KBM-7 (cell line): ENCODE measurements around the gene KRTAP1-5.
"Not testable (repeated sequence)": the region's sequence is repeated elsewhere in the genome, so short reads cannot be mapped to it uniquely, and the experiment has no call there.

Experiments
- DNase-seq: peaks from one replicate; pipeline ENCODE4 v3.0.0-alpha.2; 2015
- in situ Hi-C: fragments of 300-500 bp; cut with MboI; formaldehyde crosslinking; loops from 2 replicates; pipeline ENCODE4 v1.14.3; 2020; ENCODE audit warnings: low sequenced_read_pairs, low pct_unique_long_range_greater_than_20kb, mixed read lengths

Gene KRTAP1-5, protein sequence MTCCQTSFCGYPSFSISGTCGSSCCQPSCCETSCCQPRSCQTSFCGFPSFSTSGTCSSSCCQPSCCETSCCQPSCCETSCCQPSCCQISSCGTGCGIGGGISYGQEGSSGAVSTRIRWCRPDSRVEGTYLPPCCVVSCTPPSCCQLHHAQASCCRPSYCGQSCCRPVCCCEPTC

DNA sequence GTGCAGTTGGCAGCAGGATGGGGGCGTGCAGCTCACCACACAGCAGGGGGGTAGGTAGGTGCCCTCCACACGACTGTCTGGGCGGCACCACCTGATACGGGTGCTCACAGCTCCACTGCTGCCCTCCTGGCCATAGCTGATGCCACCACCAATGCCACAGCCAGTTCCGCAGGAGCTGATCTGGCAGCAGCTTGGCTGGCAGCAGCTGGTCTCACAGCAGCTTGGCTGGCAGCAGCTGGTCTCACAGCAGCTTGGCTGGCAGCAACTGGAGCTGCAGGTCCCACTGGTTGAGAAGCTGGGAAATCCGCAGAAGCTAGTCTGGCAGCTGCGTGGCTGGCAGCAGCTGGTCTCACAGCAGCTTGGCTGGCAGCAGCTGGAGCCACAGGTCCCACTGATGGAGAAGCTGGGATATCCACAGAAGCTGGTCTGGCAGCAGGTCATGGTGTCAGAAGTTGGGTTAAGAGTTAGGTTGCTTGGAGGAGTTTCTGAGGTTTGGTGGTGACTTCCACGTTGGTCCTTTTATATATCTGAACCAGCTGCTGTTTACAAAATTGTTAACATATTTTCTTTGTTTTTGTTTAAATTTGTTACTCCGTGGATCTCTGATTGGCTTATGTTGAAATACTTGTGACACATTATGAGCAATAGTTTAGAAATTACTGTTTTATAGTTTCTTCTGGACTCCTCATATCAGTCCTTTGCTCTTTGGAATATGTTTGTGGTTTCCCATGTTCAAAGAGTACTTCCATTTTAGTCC lies at the start of gene KRTAP1-5:
KRTAP1-5 (minus strand) TSS at position 494 of the 757 bp plus-strand sequence; CDS start at position 441, 53 bp downstream.
- DNase-seq: no peak
- in situ Hi-C loops: no loop called here

DNA sequence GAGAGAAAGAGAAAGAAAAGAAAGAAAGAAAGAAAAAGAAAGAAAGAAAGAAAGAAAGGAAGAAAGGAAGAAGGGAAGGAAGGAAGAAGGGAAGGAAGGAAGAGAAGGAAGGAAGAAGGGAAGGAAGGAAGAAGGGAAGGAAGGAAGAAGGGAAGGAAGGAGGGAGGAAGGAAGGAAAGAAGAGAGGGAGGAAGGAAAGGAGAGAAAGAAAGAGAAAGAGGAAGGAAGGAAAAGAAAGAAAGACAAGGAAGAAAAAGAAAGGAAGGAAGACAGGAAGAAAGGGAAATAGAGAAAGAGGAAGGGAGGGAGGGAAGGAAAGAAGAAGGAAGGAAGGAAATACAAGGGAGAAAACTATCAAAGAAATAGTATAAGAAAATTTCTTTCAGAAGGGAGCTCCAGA lies 49.8 kb upstream of the KRTAP1-5 start:
- in situ Hi-C loops: no loop called here
- no peak for DNase-seq

DNA sequence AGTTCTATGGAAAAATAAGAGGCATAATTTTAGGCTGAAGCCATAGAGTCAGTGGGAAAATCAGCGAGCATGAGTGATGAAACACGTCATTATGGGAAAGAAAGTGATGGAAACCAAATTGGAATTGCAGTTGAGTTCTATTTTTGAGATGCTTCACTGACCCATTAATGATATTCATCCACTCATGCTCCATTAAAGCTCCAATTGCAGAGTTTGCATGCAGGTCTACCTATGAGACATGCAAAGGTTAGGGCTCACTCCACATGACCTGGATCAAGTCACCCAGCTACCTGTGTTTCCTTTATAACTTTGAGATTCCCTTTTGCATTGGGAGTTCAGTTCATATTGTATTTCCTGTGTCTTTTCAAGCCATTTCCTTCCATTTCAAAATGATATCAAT lies 46.7 kb upstream of the KRTAP1-5 start:
- no peak for DNase-seq
- in situ Hi-C loops: no loop called here

DNA sequence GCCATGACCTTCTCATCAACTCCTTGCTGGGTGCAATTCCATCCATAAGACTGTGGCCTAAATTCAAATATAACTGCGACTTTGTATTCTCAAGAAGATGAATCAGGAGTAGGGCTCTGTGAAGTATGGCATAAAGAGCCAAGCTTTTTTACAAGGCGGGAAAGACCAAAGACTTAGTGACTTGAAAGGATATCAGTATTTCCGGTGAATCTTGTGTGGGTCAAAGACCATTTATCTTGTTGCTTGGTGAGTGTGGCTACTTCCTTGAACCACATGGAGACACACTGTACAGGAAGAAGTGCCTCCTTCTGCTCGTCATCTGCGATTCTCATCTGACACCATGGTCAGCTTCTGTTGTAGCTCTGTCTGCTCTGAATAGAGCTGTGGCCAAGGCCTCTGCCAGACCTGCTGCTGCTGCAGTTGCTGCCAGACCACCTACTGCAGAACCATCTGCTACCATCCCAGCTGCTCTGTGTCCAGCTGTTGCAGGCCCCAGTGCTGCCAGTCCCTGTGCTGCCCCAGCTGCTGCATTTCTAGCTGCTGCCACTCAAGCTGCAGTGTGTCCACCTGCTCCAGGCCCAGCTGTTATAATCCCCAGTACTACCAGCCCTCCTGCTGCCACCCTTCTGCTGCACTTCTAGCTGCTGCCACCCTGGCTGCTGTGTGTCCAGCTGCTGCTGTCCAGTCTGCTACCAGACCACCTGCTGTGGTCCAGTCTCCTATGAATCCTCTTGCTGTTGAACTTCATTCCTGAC lies 44.8 kb upstream of the KRTAP1-5 start:
- no peak for DNase-seq
- in situ Hi-C loops: no loop called here

DNA sequence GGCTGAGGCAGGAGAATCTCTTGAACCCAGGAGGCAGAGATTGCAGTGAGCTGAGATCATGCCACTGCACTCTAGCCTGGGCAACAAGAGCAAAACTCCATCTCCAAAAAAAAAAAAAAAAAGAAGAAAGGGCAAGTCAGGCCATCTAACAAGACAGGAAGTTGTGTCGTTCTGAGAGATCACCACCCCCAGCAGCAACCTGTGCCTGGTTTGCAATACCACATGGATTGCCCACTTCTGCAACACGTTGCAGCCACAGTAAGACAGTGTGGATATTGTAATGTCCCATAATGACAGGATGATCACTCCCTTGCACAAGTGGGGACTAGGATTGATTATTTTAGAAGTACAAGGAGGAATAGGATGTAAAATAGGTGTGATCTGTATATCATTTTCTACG lies 42.0 kb upstream of the KRTAP1-5 start:
- DNase-seq: peak; percentile 16
- in situ Hi-C loops: no loop called here

DNA sequence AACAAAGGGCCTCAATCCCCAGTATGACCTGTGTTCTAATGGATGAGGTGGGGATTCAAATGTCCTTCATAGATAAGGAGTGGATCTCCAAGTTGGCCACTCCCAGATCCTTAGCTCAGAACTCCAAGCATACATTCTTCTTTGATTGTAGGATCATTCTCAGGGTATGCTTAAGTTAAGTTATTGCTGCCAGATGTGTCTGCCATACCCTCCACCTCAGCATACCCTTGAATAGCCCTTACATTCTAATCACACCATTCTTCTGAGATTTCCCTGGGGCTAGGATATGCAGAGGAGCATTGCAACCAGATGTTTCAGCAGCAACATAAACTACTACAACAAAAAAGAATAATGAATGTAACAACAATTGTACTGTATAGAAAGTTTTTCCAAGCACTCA lies 40.3 kb upstream of the KRTAP1-5 start:
- in situ Hi-C loops: no loop called here
- DNase-seq: no peak

DNA sequence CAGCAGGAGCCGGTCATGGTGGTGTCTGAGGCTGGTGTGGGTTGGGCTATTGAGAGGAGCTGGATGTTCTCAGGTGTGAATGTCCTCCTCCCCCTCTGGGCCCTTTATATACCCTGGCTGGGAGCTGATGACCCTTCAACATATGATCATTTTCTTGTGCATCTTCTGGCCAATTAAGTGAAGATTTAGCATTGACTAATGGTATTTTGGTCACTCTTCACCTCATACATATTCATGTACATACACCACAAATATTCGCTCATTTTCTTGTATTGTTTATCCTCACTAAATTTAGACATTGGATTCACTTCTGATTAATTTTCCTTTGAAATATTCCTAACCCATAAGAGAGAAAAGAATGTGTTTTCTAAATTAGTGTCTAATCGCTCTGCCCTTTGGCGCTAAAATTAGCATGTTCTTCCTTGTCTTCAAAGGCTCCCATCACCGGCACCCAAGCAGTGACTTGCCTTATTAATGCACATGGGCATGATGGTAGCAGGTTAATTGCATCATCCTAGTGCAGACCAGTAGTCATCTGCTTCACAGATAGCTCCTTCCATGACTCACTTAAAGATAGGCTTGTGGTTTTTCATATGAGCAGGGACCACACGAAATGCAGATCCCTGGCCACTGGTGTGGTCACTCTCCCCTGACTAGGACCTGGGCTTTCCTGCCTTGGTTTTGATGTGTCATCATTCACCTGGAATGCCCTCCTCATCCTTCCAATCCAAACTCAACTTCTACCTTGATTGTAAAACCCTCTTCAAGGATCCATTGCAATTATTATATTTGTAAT lies 39.0 kb upstream of the KRTAP1-5 start, which contains the start of gene KRTAP2-4:
KRTAP2-4 (minus strand) TSS at position 51 of the 796 bp plus-strand sequence; CDS start at position 17, 34 bp downstream.
- in situ Hi-C loops: no loop called here
- DNase-seq: no peak

DNA sequence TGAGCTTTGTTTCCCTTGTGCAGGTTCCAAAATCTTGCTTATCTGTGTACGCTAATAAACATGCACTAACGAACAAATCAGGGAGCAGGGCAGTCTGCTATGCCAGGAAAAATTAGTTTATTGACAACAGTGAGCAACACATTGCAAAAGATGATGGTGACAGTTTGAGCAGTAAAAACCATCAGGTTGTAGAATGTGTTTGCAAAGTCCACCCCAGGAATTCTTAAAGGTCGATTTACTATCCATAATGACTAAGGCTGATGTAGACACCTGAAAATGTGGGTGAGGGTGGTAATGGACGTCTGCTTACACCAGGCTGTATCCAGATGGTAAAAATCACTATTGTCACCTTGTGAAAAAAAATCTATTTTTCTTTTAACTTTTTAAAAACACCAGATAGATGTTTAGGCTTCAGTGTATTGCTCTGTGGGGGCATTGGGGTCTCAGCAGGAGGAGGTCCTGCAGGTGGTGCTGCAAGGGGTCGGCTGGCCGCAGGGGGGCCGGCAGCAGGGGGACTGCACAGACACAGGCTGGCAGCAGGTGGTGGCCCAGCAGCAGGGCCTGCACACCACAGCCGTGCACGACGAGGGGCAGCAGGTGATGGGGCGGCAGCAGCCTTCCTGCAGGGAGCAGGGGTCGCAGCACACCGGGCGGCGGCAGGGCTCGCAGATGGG lies 38.1 kb upstream of the KRTAP1-5 start:
- DNase-seq, in situ Hi-C loops: not testable (repeated sequence)

DNA sequence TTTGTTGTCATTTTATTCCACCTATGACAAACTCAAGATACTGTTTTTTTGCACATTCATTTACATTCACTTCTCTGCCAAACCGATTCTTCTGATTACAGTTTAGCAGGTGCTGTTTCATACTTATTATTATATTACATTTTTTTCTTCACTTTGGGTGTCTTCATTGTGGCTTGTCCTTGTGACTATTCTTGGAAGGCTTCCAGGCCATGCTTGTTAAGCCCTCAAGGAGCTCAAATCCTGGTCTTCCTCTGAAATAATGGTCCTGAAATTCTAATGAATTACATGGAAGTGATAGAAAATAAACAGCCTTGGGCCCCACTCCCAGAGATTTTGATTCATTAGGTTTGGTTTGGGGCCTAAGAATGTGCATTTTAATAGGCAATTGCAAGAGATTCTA lies 37.3 kb upstream of the KRTAP1-5 start:
- in situ Hi-C loops: no loop called here
- no peak for DNase-seq

DNA sequence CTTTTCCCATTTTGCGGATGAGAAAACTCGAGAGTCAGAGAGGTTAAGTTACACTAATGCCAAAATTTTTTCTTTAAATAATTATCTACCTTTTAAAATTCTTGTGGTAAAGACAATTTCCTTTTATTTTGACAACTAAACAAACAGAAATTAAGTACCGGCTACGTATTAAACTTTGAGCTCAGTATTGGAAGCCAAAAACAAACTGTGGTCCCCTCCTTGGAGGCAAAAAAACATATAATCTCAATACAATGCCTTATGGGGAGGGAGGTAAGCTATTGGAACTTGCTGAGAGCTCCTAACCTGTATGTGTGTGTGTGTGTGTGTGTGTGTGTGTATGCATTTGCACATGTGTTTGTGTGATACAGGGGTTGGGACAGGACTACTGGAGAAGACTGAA lies 36.4 kb upstream of the KRTAP1-5 start:
- in situ Hi-C loops: no loop called here
- DNase-seq: no peak

DNA sequence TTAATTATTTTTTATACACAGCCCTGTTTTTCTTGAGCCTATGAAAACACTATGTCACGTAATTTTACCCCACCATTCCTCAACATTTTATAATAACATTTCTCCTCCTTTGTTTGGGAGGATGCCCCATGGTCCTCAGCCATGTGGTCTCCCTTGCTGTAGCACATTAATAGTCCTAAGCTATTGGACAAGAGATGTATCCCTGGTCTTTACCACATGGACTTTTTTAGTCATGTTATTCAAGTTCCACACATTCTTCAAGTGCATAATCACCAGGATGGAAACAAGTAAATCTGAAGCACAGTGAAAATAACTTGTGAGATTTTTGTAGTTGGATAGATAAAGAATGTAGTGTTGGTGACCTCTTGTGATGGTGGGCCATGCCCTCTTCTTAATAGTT lies 35.0 kb upstream of the KRTAP1-5 start:
- in situ Hi-C loops: no loop called here
- no peak for DNase-seq

DNA sequence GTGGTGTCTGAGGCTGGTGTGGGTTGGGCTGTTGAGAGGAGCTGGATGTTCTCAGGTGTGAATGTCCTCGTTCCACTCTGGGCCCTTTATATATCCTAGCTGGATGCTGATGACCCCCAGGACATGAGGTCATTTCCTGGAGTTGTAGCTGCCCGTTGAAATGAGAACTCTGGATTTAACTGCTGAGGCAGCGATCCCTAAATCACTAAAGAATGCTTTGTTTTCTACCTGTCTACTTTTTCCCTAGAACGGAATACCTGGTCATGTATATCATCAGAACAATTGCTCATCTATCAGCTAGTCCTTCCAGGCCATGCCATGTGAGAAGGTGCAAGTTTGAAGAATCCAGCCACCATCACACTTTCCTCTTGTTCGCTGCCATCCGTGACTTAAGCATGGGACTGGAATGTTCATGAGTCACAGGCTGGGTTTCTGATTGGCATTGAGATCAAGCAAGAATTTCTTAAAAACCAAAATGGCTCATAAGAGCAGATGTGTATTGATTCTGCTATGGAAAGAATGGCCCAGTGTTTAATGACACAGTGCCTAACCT lies 33.1 kb upstream of the KRTAP1-5 start, which contains the start of gene KRTAP2-3:
KRTAP2-3 (minus strand) TSS at position 63 of the 553 bp plus-strand sequence. CDS start 64 bp downstream, outside the sequence.
- DNase-seq: no peak
- in situ Hi-C loops: no loop called here

DNA sequence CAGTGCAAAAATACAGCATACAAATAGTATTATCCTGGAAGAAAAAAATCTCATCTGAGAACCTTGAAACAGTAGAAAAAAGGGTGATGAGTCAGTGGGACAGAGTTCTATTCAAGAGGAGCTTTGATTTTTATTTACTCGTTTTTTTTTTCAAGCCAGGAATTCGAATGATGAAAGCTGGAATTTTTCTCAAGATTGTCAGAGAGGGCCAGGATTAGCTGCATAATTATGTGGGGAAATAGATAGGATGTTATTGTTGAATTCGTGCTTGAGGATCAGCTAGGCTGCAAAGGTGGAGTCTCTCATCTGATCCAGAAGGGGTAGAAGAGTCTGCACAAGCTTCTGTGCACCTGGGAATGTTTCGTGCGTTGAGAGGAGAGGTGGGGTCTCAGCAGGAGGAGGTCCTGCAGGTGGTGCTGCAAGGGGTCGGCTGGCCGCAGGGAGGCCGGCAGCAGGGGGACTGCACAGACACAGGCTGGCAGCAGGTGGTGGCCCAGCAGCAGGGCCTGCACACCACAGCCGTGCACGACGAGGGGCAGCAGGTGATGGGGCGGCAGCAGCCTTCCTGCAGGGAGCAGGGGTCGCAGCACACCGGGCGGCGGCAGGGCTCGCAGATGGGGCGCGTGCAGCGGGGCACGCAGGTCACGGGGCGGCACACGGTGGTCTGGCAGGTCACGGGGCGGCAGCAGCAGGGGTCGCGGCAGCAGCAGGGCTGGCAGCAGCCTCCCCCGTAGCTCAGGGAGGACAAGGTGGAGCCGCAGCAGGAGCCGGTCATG lies 32.5 kb upstream of the KRTAP1-5 start:
- in situ Hi-C loops, DNase-seq: not testable (repeated sequence)

DNA sequence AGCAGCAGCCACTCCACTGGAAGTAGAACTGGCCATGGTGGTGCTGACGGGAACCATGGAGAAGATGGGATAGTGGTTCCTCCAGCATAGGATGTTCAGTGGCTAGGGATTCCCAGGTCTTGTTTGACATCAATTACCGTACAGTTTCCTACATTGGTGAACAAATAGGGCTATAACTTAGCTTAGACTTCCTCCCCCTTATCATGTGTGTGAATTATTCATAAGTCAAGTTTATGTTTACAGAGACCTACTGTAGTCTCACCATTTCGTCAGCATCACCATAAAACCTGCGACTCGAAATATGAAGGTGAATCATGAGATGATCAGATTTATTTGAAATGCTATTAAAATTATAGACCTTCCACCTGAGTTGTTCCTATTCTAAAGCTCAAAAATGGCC lies 31.7 kb upstream of the KRTAP1-5 start:
- in situ Hi-C loops: no loop called here
- DNase-seq: no peak

DNA sequence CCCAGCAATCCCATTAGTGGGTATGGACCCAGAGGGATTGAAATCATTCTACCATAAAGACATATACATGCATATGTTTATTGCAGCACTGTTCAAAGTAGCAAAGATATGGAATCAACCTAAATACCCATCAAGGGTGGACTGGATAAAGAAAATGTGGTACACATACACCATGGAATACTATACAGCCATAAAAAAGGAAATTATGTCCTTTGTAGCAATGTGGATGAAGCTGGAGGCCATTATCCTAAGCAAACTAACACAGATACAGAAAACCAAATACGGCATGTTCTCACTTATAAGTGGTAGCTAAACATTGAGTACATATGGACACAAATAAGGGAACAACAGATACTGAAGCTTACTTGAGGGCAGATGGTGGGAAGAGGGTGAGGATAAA lies 30.5 kb upstream of the KRTAP1-5 start:
- DNase-seq: no peak
- in situ Hi-C loops: no loop called here

DNA sequence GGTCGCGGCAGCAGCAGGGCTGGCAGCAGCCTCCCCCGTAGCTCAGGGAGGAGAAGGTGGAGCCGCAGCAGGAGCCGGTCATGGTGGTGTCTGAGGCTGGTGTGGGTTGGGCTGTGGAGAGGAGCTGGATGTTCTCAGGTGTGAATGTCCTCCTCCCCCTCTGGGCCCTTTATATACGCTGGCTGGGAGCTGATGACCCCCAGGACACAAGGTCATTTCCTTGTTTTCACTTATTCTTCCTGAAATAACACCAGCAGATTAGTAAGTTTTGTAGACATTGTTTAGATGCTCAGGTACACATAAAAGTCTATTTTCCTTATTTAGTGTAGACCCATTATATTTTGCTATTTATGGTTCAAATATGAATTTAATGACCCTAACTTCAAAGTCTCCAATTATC lies 28.1 kb upstream of the KRTAP1-5 start, which contains the start of gene KRTAP2-2:
KRTAP2-2 (minus strand) TSS at position 101 of the 400 bp plus-strand sequence; CDS start at position 82, 19 bp downstream.
- in situ Hi-C loops, DNase-seq: not testable (repeated sequence)

DNA sequence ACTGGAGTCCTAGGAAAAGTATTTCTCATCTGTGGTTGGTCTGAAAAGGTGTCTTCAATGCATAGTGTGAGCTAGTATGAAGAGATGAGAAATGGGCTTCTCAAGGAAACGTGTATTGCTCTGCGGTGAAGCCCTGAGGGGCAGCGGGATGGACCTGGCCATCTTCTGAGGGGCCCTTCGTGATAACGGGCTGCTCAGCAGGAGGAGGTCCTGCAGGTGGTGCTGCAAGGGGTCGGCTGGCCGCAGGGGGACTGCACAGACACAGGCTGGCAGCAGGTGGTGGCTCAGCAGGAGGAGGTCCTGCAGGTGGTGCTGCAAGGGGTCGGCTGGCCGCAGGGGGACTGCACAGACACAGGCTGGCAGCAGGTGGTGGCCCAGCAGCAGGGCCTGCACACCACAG lies 27.5 kb upstream of the KRTAP1-5 start:
- in situ Hi-C loops, DNase-seq: not testable (repeated sequence)

DNA sequence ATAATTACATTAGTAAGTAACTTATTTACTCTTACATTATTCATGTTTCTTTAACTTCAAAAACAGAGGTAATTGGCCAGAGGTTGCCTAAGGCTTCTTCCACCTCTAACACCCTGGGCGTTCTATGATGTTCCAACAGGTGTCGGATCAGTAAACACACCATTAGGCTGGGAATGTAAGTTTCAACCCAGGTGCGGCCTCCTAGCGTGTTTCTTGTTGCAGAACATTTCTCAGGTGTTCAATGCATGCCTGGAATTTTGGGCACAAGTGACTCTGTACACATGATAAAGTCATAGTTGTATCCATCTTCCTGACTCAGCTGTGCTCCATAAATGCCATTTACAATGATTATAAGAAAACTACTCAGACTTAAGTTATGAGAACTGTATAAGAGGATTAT lies 27.0 kb upstream of the KRTAP1-5 start:
- in situ Hi-C loops: no loop called here

More for the DNA sequence above, 27.0 kb upstream of the KRTAP1-5 start:
- DNase-seq: no peak
